Measurements from ENCODE around the gene POPDC2.

DNA sequence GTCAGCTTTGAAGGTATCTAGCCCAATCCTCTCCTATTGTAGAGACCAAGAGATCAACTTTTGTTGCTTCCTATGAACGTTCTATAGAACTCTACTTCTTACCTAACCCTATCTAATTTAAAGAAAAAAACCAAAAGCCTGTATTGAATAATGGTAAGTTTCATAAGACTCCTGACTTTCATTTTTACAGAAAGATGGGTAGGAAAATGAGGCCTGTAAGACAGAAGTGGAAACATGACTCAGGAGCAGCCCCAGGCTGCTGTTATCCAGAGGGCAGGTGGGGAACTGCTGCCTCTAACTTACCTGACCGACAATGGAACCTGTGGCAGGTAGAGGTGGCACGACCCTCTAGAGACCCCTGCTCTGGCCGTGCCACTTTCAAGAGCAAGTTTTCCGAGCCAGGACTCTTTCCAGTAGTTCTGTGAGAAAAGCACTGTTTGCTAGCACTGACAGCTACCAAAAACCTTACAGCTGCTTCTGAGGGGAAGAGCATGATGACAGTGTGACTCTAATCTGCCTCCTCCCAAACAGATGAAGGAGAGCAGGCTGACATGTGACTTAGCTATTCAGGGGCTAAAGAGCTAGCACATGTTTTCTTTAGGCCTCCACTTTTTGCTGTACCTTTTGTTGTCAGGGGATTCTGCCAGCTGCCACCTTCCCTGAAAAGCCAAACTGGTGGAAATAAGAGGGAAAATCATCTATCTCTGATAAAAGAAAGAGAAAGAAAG is 17.5 kb downstream of the POPDC2 start:
- TF ChIP-seq GABPA (IDR thresholded peaks at IDR 0.05; ENCODE audit: low read depth) (no peak), POLR2AphosphoS5 (IDR thresholded peaks at IDR 0.05; ENCODE audit: low read depth) (no peak), CTCF (IDR thresholded peaks at IDR 0.05; ENCODE audit: insufficient read depth, low read length) (no peak)

Measured in HL-60 (cell line).